Chondrocyte (in vitro differentiated cells): ENCODE measurements around the gene AADAT. TPM values are rescaled to one million over a fixed set of nuclear protein-coding genes. Genes with fewer than 3 reads are reported as not detected.

ENCODE experiments used
- DNase-seq: peaks from one replicate; pipeline ENCODE4 v3.0.0; 2021; ENCODE audit warnings: mixed read lengths, low spot score
- H3K27ac Mint-ChIP-seq: one replicate; pipeline ENCODE4 v1.8.0; 2021; ENCODE audit warnings: mild to moderate bottlenecking, moderate library complexity, mixed read lengths; ENCODE audit not compliant: unreplicated experiment
- H3K27me3 Mint-ChIP-seq: 2 replicates; pipeline ENCODE4 v1.8.0; 2021; ENCODE audit warnings: low read depth, mixed read lengths
- H3K36me3 Mint-ChIP-seq: 2 replicates; pipeline ENCODE4 v1.8.0; 2021; ENCODE audit warnings: low read depth, mixed read lengths
- H3K4me1 Mint-ChIP-seq: 2 replicates; pipeline ENCODE4 v1.8.0; 2021; ENCODE audit warnings: low read depth, mild to moderate bottlenecking, mixed read lengths
- H3K4me3 Mint-ChIP-seq: one replicate; pipeline ENCODE4 v1.8.0; 2021; ENCODE audit warnings: mild to moderate bottlenecking, moderate library complexity, mixed read lengths; ENCODE audit not compliant: unreplicated experiment
- H3K9me3 Mint-ChIP-seq: 2 replicates; pipeline ENCODE4 v1.8.0; 2021; ENCODE audit warnings: low read depth, mixed read lengths
- total RNA-seq: library from RNA; stranded (reverse); gene quantifications from 3 replicates; pipeline ENCODE4 v1.2.1, GENCODE V29; 2021
- TF ChIP-seq, protein P1 (sequence below): fragments of 200-600 bp; sonication (generic); IDR thresholded peaks from 2 replicates; pipeline ENCODE4 v1.5.0; 2021; ENCODE audit warnings: antibody characterized with exemption, mild to moderate bottlenecking, moderate library complexity

Gene AADAT
- total RNA-seq, 1 donor from 2014 or later = 13.2 TPM

GRCh38 chr4:170080496-170080895 lies 9.3 kb downstream of the AADAT start:
- TF ChIP-seq, protein P1, sequence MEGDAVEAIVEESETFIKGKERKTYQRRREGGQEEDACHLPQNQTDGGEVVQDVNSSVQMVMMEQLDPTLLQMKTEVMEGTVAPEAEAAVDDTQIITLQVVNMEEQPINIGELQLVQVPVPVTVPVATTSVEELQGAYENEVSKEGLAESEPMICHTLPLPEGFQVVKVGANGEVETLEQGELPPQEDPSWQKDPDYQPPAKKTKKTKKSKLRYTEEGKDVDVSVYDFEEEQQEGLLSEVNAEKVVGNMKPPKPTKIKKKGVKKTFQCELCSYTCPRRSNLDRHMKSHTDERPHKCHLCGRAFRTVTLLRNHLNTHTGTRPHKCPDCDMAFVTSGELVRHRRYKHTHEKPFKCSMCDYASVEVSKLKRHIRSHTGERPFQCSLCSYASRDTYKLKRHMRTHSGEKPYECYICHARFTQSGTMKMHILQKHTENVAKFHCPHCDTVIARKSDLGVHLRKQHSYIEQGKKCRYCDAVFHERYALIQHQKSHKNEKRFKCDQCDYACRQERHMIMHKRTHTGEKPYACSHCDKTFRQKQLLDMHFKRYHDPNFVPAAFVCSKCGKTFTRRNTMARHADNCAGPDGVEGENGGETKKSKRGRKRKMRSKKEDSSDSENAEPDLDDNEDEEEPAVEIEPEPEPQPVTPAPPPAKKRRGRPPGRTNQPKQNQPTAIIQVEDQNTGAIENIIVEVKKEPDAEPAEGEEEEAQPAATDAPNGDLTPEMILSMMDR = no peak
- Mint-ChIP-seq H3K4me1 (peaks cover 4% of the 10 kb centered on the region), H3K27me3 (no peaks in the 10 kb centered on the region), H3K27ac (no peak overlapping the region), H3K4me3 (no peak overlapping the region), H3K9me3 (peaks cover 7% of the 10 kb centered on the region), H3K36me3 (peaks cover 43% of the 10 kb centered on the region)
- no peak for DNase-seq

DNA sequence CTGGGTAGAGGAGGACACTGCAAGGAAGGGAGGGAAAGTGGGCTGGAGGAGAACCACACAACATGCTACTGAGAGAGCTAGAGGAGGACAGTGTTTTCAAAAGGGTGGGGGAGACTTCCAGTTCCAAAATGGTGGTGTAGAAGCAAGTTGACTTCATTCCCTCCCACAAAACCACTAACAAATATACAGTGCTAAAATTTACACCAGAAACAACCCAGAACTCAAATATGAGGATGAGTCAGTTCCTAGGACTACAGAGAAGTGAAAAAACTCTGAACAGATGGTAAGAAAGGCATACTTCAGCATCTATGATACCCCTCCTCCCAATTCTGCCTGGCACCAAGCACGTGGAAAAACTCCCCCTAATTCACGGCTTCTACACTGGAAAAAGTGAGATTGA lies 9.8 kb downstream of the AADAT start:
- Mint-ChIP-seq H3K27ac (no peak overlapping the region), H3K4me1 (peaks cover 4% of the 10 kb centered on the region), H3K36me3 (peaks cover 45% of the 10 kb centered on the region), H3K27me3 (no peaks in the 10 kb centered on the region), H3K4me3 (no peak overlapping the region), H3K9me3 (peaks cover 7% of the 10 kb centered on the region)
- TF ChIP-seq, protein P1 = no peak
- no peak for DNase-seq

DNA sequence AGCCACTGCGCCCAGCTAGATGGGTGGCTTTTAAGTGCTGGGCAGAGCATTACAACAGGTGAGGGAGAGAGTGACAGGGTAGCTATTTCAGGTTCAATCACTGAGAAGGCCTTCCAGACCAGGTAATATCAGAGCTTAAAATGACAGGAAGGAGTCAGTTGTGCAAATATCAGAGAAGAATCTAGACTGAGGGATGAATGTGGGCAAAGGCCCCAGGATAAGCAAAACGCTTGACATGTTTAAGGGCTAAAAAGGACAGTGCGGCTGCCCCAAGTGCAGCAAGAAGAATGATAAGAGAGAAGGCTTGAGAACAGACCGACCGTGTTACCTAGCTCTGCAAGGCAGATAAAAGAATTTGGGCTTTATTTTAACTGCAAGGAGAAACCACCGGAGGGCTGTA lies 18.6 kb downstream of the AADAT start:
- Mint-ChIP-seq H3K9me3 (no peaks in the 10 kb centered on the region), H3K4me1 (no peaks in the 10 kb centered on the region), H3K27me3 (no peaks in the 10 kb centered on the region), H3K27ac (no peak overlapping the region), H3K36me3 (peaks cover 24% of the 10 kb centered on the region), H3K4me3 (no peak overlapping the region)
- TF ChIP-seq, protein P1 = no peak
- DNase-seq = no peak

GRCh38 chr4:170068438-170069128 lies 21.2 kb downstream of the AADAT start:
- no peaks in the 10 kb centered on the region for H3K4me1 Mint-ChIP-seq
- H3K27me3 Mint-ChIP-seq = no peaks in the 10 kb centered on the region
- H3K27ac Mint-ChIP-seq = no peak overlapping the region
- peaks cover 23% of the 10 kb centered on the region for H3K36me3 Mint-ChIP-seq
- DNase-seq = no peak
- H3K9me3 Mint-ChIP-seq = no peaks in the 10 kb centered on the region
- H3K4me3 Mint-ChIP-seq = no peak overlapping the region
- TF ChIP-seq, protein P1 = no peak

DNA sequence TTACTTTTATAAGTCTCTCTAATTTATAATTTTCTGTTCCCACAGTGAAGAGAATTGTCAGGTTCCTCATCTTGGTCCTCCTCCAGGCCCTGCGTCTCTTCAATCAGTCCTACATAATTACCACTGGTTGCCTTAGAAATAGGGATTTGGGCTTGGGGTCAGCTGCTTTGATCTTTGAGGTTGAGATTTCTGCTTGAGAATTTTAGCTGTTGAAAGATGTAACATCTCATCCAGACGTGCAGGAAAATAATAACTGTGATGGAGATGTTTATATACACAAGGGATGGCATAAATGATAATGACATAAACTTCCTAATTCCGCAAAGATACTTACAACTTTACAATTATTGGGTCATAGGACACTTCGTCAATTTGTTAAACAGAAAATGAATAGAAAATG lies 30.3 kb downstream of the AADAT start:
- no peak for DNase-seq
- Mint-ChIP-seq H3K27me3 (no peaks in the 10 kb centered on the region), H3K4me3 (no peak overlapping the region), H3K36me3 (peaks cover 19% of the 10 kb centered on the region), H3K27ac (no peak overlapping the region), H3K4me1 (no peaks in the 10 kb centered on the region), H3K9me3 (no peaks in the 10 kb centered on the region)
- TF ChIP-seq, protein P1 = no peak
